Transverse colon (tissue), 4 donors: ENCODE measurements around the gene EPB41L5. TPM values are rescaled to one million over a fixed set of nuclear protein-coding genes. Genes with fewer than 3 reads are reported as not detected.

Experiments used
- DNase-seq: peaks from one replicate; pipeline ENCODE4 v3.0.0-alpha.2; 2019
- H3K27ac ChIP-seq, 4 donors: fragments of 200-600 bp; sonication (generic); 2 replicates each; pipeline ENCODE4 v1.5.1; 2016 to 2018; ENCODE audit warnings: inconsistent platforms in 4 of 4
- H3K27me3 ChIP-seq: fragments of 200-600 bp; sonication (generic); 2 replicates; pipeline ENCODE4 v1.5.1; 2017; ENCODE audit warnings: inconsistent platforms
- H3K36me3 ChIP-seq, 4 donors: fragments of 200-600 bp; sonication (generic); 2 replicates each; pipeline ENCODE4 v1.5.1; 2017 to 2019; ENCODE audit warnings: inconsistent platforms in 4 of 4
- H3K4me1 ChIP-seq, 4 donors: fragments of 200-600 bp; sonication (generic); 2 replicates each; pipeline ENCODE4 v1.5.1; 2017 to 2020; ENCODE audit warnings: inconsistent platforms in 4 of 4
- H3K4me3 ChIP-seq, 4 donors: fragments of 200-600 bp; sonication (generic); 1 replicate in 1 of 4; 2 replicates in 3 of 4; pipeline versions ENCODE4 v1.5.1 to v1.6.1; 2017 to 2019; ENCODE audit warnings: inconsistent platforms in 4 of 4
- H3K9me3 ChIP-seq, 2 donors: fragments of 200-600 bp; sonication (generic); 2 replicates each; pipeline ENCODE4 v1.5.1; 2017 to 2019; ENCODE audit warnings: inconsistent platforms in 2 of 2
- CTCF ChIP-seq, 5 experiments: fragments of 200-600 bp in 3 of 5; fragments of 450-650 bp in 2 of 5; sonication (generic) in 3 of 5; IDR thresholded peaks; 1 replicate in 2 of 5; 2 replicates in 3 of 5; pipeline ENCODE4 v1.5.1; 2016 to 2017; ENCODE audit warnings: antibody characterized with exemption in 5 of 5, inconsistent platforms in 3 of 5, mild to moderate bottlenecking in 2 of 5, moderate library complexity in 1 of 5
- EP300 ChIP-seq: sonication (generic); formaldehyde crosslinking; IDR thresholded peaks from one replicate; pipeline ENCODE4 v1.6.1; 2017; ENCODE audit warnings: antibody characterized with exemption, low read depth
- POLR2A ChIP-seq: fragments of 450-650 bp; IDR thresholded peaks from one replicate; pipeline ENCODE4 v1.6.1; 2016; ENCODE audit warnings: antibody characterized with exemption, mild to moderate bottlenecking, moderate library complexity
- POLR2AphosphoS5 ChIP-seq, 3 donors: sonication (generic); formaldehyde crosslinking; IDR thresholded peaks; one replicate each; pipeline ENCODE4 v1.6.1; 2016; ENCODE audit warnings: antibody characterized with exemption in 3 of 3
- WGBS, 2 donors: methylation state at CpG; one replicate each; pipeline ENCODE4 v1.1.5; 2018; ENCODE audit warnings: low coverage in 1 of 2; 5-methylcytosine and 5-hydroxymethylcytosine counted together
- in situ Hi-C, 4 donors: fragments of 200-750 bp; cut with MboI; loops; one replicate each; pipeline versions ENCODE4 v1.15.0 to v1.15.1; 2017; ENCODE audit warnings: low sequenced_read_pairs in 3 of 4, low pct_ligation_motif_present in 1 of 4, low pct_unique_long_range_greater_than_20kb in 1 of 4
- intact Hi-C: fragments of 100-400 bp; cut with DNase I; formaldehyde crosslinking; loops from one replicate; pipeline ENCODE4 v1.15.1; 2023; ENCODE audit warnings: low total_unique reads
- total RNA-seq, 4 donors: library from RNA; depleted of rRNA; stranded (reverse); fragments of >200 nt; gene quantifications; one replicate each; pipeline ENCODE4 v1.1.0, GENCODE V29; 2016

The EPB41L5 gene
- total RNA-seq, 4 donors from 2014 or later = 11.1 to 36.5 (median 27.6) TPM

GRCh38 chr2:120128216-120128615, 115.3 kb downstream of the EPB41L5 start:
- TF ChIP-seq POLR2AphosphoS5 (IDR thresholded peaks at IDR 0.05) (no peak), EP300 (no peak), POLR2A (no peak), CTCF (IDR thresholded peaks at IDR 0.05) (no peak)
- in situ Hi-C loops = no loop called here
- Histone ChIP-seq H3K4me3 (no peak overlapping the region), H3K36me3 (no peaks in the 10 kb centered on the region), H3K4me1 (no peaks in the 10 kb centered on the region), H3K27me3 (no peaks in the 10 kb centered on the region), H3K9me3 (no peaks in the 10 kb centered on the region), H3K27ac (no peak overlapping the region)
- intact Hi-C loops = no loop called here
- DNase-seq = no peak

- no peaks in the 10 kb centered on the region for H3K9me3 ChIP-seq
- H3K27ac ChIP-seq = no peak overlapping the region
- TF ChIP-seq POLR2AphosphoS5 (IDR thresholded peaks at IDR 0.05) (no peak), CTCF (IDR thresholded peaks at IDR 0.05) (no peak), EP300 (no peak), POLR2A (no peak)
- no peak overlapping the region for H3K4me3 ChIP-seq
- in situ Hi-C loops = no loop called here
- DNase-seq = no peak
- 84 to 90% methylated on average over 5 of the region's 5 CpGs for WGBS, 2 donors
- H3K4me1 ChIP-seq = no peaks in the 10 kb centered on the region
- intact Hi-C loops = no loop called here
- no peaks in the 10 kb centered on the region for H3K27me3 ChIP-seq
- H3K36me3 ChIP-seq = peaks cover 0 to 11% (median 4%) of the 10 kb centered on the region in 4 donors
Measured at GRCh38 chr2:120132190-120132589, 119.3 kb downstream of the EPB41L5 start.

- in situ Hi-C loops (no loop called here), intact Hi-C loops (no loop called here)
- H3K4me1 ChIP-seq = no peaks in the 10 kb centered on the region
- H3K9me3 ChIP-seq = no peaks in the 10 kb centered on the region
- no peak for DNase-seq
- TF ChIP-seq POLR2A (no peak), POLR2AphosphoS5 (IDR thresholded peaks at IDR 0.05) (no peak), EP300 (no peak), CTCF (IDR thresholded peaks at IDR 0.05) (no peak)
- H3K4me3 ChIP-seq = no peak overlapping the region
- WGBS, 2 donors = 97 to 100% methylated on average over 1 of the region's 1 CpG
- no peaks in the 10 kb centered on the region for H3K27me3 ChIP-seq
- H3K36me3 ChIP-seq = peaks cover 0 to 11% (median 4%) of the 10 kb centered on the region in 4 donors
- H3K27ac ChIP-seq = no peak overlapping the region
Measured at GRCh38 chr2:120132691-120133090, 119.8 kb downstream of the EPB41L5 start.

- in situ Hi-C loops (no loop called here), intact Hi-C loops (no loop called here)
- no peak for DNase-seq
- Histone ChIP-seq H3K9me3 (no peaks in the 10 kb centered on the region), H3K27me3 (no peaks in the 10 kb centered on the region), H3K27ac (no peak overlapping the region), H3K36me3 (peaks cover 0 to 11% (median 4%) of the 10 kb centered on the region in 4 donors), H3K4me3 (no peak overlapping the region), H3K4me1 (no peaks in the 10 kb centered on the region)
- 78% methylated on average over 2 of the region's 2 CpGs; no CpG with 5 or more reads in 1 of the 2 donors for WGBS, 2 donors
- no peak for TF ChIP-seq CTCF (IDR thresholded peaks at IDR 0.05)
- TF ChIP-seq EP300 = no peak
- no peak for TF ChIP-seq POLR2AphosphoS5 (IDR thresholded peaks at IDR 0.05)
Measured at GRCh38 chr2:120133572-120134244, 120.8 kb downstream of the EPB41L5 start.
